ENCODE measurements around the gene SPATA16.
"Not testable (repeated sequence)": the region's sequence is repeated elsewhere in the genome, so short reads cannot be mapped to it uniquely, and the experiment has no call there.

The SPATA16 gene

GRCh38 chr3:173003471-173003870 lies 137.6 kb downstream of the SPATA16 start:
- no peak for DNase-seq

- DNase-seq: no peak
Measured at GRCh38 chr3:173001622-173002021, 139.4 kb downstream of the SPATA16 start.

- DNase-seq: no peak
Measured at GRCh38 chr3:173000553-173000952, 140.5 kb downstream of the SPATA16 start.

GRCh38 chr3:172993412-172993811 lies 147.6 kb downstream of the SPATA16 start:
- DNase-seq: no peak

GRCh38 chr3:172991424-172991996 lies 149.5 kb downstream of the SPATA16 start:
- no peak for DNase-seq

- no peak for DNase-seq
Measured at GRCh38 chr3:172989373-172989772, 151.7 kb downstream of the SPATA16 start.

GRCh38 chr3:172987273-172987672 lies 153.8 kb downstream of the SPATA16 start:
- DNase-seq: no peak

- no peak for DNase-seq
Measured at GRCh38 chr3:172984914-172985313, 156.1 kb downstream of the SPATA16 start.

- peak; percentile 40 for DNase-seq
Measured at GRCh38 chr3:172982736-172983364, 158.2 kb downstream of the SPATA16 start.

GRCh38 chr3:172981407-172981983 lies 159.5 kb downstream of the SPATA16 start:
- no peak for DNase-seq

GRCh38 chr3:172980849-172981248 lies 160.2 kb downstream of the SPATA16 start:
- DNase-seq: no peak

GRCh38 chr3:172977696-172978095 lies 163.3 kb downstream of the SPATA16 start:
- no peak for DNase-seq

- no peak for DNase-seq
Measured at GRCh38 chr3:172974969-172975368, 166.1 kb downstream of the SPATA16 start.

GRCh38 chr3:172973799-172974198 lies 167.2 kb downstream of the SPATA16 start:
- DNase-seq: no peak

GRCh38 chr3:172972717-172973116 lies 168.3 kb downstream of the SPATA16 start:
- DNase-seq: no peak

- DNase-seq: no peak
Measured at GRCh38 chr3:172972067-172972466, 169.0 kb downstream of the SPATA16 start.

- DNase-seq: no peak
Measured at GRCh38 chr3:172968646-172969045, 172.4 kb downstream of the SPATA16 start.

- DNase-seq: no peak
Measured at GRCh38 chr3:172965256-172965655, 175.8 kb downstream of the SPATA16 start.

- DNase-seq: not testable (repeated sequence)
Measured at GRCh38 chr3:172960626-172961182, 180.3 kb downstream of the SPATA16 start.

GRCh38 chr3:172958565-172958964 lies 182.5 kb downstream of the SPATA16 start:
- no peak for DNase-seq

GRCh38 chr3:172953571-172953970 lies 187.5 kb downstream of the SPATA16 start:
- DNase-seq: no peak

- DNase-seq: no peak
Measured at GRCh38 chr3:172951511-172951910, 189.5 kb downstream of the SPATA16 start.

- no peak for DNase-seq
Measured at GRCh38 chr3:172946061-172946460, 195.0 kb downstream of the SPATA16 start.

GRCh38 chr3:172939651-172940293 lies 201.3 kb downstream of the SPATA16 start:
- DNase-seq: no peak

Measured in NCI-H1694 treated with DMSO at 0.1 percent for 48 hours (cell line).